DND-41 (cell line): ENCODE data around the gene SMIM23.

Experiments used
- EZH2 ChIP-seq: IDR thresholded peaks from 3 replicates; pipeline ENCODE4 v1.6.1; 2012; ENCODE audit warnings: borderline replicate concordance, low read depth, mild to moderate bottlenecking, moderate library complexity, low read length, inconsistent platforms; ENCODE audit not compliant: severe bottlenecking
- TF ChIP-seq, protein P1 (sequence below): IDR thresholded peaks from 2 replicates; pipeline ENCODE4 v1.5.1; 2012; ENCODE audit warnings: borderline replicate concordance, low read length, moderate library complexity, mild to moderate bottlenecking; ENCODE audit not compliant: poor library complexity, severe bottlenecking; ENCODE audit errors: extremely low read depth

DNA sequence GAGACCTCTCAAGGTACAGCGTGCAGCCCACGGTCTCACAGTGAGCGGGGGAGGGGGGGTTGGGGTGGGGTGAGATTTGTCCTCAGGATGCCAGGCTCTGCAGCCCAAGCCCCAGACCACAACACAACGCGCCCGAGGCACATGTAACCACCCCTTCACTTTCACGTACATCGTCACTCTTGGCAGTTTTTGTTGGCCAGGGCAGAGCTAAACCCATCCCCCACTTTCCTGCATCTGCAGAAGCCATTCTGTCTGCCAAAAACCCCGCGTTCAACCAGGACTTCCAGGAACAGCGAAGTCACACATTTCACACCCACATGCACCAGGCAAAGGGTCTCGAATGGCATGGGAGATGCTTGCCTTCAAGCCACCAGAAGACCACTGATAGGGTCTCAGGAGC is 9.4 kb upstream of the SMIM23 start:
- TF ChIP-seq, protein P1, sequence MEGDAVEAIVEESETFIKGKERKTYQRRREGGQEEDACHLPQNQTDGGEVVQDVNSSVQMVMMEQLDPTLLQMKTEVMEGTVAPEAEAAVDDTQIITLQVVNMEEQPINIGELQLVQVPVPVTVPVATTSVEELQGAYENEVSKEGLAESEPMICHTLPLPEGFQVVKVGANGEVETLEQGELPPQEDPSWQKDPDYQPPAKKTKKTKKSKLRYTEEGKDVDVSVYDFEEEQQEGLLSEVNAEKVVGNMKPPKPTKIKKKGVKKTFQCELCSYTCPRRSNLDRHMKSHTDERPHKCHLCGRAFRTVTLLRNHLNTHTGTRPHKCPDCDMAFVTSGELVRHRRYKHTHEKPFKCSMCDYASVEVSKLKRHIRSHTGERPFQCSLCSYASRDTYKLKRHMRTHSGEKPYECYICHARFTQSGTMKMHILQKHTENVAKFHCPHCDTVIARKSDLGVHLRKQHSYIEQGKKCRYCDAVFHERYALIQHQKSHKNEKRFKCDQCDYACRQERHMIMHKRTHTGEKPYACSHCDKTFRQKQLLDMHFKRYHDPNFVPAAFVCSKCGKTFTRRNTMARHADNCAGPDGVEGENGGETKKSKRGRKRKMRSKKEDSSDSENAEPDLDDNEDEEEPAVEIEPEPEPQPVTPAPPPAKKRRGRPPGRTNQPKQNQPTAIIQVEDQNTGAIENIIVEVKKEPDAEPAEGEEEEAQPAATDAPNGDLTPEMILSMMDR = no peak
- no peak for TF ChIP-seq EZH2
